Dermis microvascular lymphatic vessel endothelial cell (primary cell): Measurements from ENCODE around the gene TNFRSF19. TPM values are rescaled to one million over a fixed set of nuclear protein-coding genes. Genes with fewer than 3 reads are reported as not detected.
"Not testable (repeated sequence)": the region's sequence is repeated elsewhere in the genome, so short reads cannot be mapped to it uniquely, and the experiment has no call there.

ENCODE experiments used
- DNase-seq, 2 donors: peaks; one replicate each; pipeline versions ENCODE4 v3.0.0 to v3.0.0-alpha.2; 2010; ENCODE audit warnings: low read depth in 2 of 2
- total RNA-seq: library from RNA; depleted of rRNA; stranded (reverse); fragments of >200 nt; gene quantifications from 2 replicates; pipeline ENCODE4 v1.2.1, GENCODE V29; 2014

The TNFRSF19 gene
- total RNA-seq, 1 donor from 2014 or later = under 0.01 TPM

- DNase-seq = no peak
Observed at GRCh38 chr13:23652909-23653726, 82.9 kb downstream of the TNFRSF19 start.

- no peak for DNase-seq
Observed at GRCh38 chr13:23654111-23655110, 84.2 kb downstream of the TNFRSF19 start.

- no peak for DNase-seq
Observed at GRCh38 chr13:23655321-23655720, 85.1 kb downstream of the TNFRSF19 start.

GRCh38 chr13:23656637-23657371 is 86.6 kb downstream of the TNFRSF19 start:
- DNase-seq = peak; percentile 4 to 60

GRCh38 chr13:23658929-23659541 is 88.8 kb downstream of the TNFRSF19 start:
- DNase-seq = no peak

GRCh38 chr13:23660249-23660648 is 90.0 kb downstream of the TNFRSF19 start:
- no peak for DNase-seq

GRCh38 chr13:23666582-23666981 is 96.4 kb downstream of the TNFRSF19 start:
- DNase-seq = no peak

- DNase-seq = no peak
Observed at GRCh38 chr13:23667750-23668149, 97.5 kb downstream of the TNFRSF19 start.

- no peak for DNase-seq
Observed at GRCh38 chr13:23668562-23668961, 98.3 kb downstream of the TNFRSF19 start.

- DNase-seq = no peak
Observed at GRCh38 chr13:23670793-23671192, 100.6 kb downstream of the TNFRSF19 start.

- DNase-seq = no peak
Observed at GRCh38 chr13:23671377-23671776, 101.2 kb downstream of the TNFRSF19 start.

- no peak for DNase-seq
Observed at GRCh38 chr13:23671897-23672296, 101.7 kb downstream of the TNFRSF19 start.

GRCh38 chr13:23672616-23673015 is 102.4 kb downstream of the TNFRSF19 start:
- DNase-seq = no peak

- no peak for DNase-seq
Observed at GRCh38 chr13:23673354-23673753, 103.1 kb downstream of the TNFRSF19 start.

- DNase-seq = no peak
Observed at GRCh38 chr13:23673867-23674605, 103.8 kb downstream of the TNFRSF19 start.

GRCh38 chr13:23674795-23675640 is 104.8 kb downstream of the TNFRSF19 start:
- no peak for DNase-seq

- not testable (repeated sequence) for DNase-seq
Observed at GRCh38 chr13:23677679-23678288, 107.6 kb downstream of the TNFRSF19 start.

- no peak for DNase-seq
Observed at GRCh38 chr13:23678795-23679194, 108.6 kb downstream of the TNFRSF19 start.

- DNase-seq = peak in 1 of 2 donors; percentile 9
Observed at GRCh38 chr13:23679220-23679619, 109.0 kb downstream of the TNFRSF19 start.
